Tibial nerve (tissue), 4 donors: ENCODE data around the gene HOXB5.

ENCODE experiments used
- CTCF ChIP-seq, 5 experiments: fragments of 200-600 bp in 3 of 5; fragments of 450-650 bp in 2 of 5; sonication (generic) in 3 of 5; IDR thresholded peaks; one replicate each; pipeline ENCODE4 v1.5.1; 2016 to 2019; ENCODE audit warnings: antibody characterized with exemption in 5 of 5, mild to moderate bottlenecking in 3 of 5, moderate library complexity in 2 of 5
- EP300 ChIP-seq, 2 donors: sonication (generic); formaldehyde crosslinking; IDR thresholded peaks; one replicate each; pipeline ENCODE4 v1.6.1; 2017; ENCODE audit warnings: antibody characterized with exemption in 2 of 2, mild to moderate bottlenecking in 1 of 2
- POLR2A ChIP-seq, 2 donors: fragments of 450-650 bp; IDR thresholded peaks; one replicate each; pipeline ENCODE4 v1.6.1; 2017; ENCODE audit warnings: antibody characterized with exemption in 2 of 2, mild to moderate bottlenecking in 2 of 2, moderate library complexity in 2 of 2

GRCh38 chr17:48549281-48549630, 44.3 kb downstream of the HOXB5 start:
- TF ChIP-seq CTCF (IDR thresholded peaks at IDR 0.05) (no peak), POLR2A (IDR thresholded peaks at IDR 0.05) (no peak), EP300 (IDR thresholded peaks at IDR 0.05) (no peak)
